NCI-H524 (cell line): Measurements from ENCODE around the gene ZFR2.

Experiments used
- DNase-seq, 2 experiments: peaks; one replicate each; lab custom pipeline; 2025; lab: John Stamatoyannopoulos, UW

The ZFR2 gene

GRCh38 chr19:3785938-3786824, 82.7 kb downstream of the ZFR2 start, which contains the start of gene MATK:
Gene MATK, minus strand, starts transcription at chr19:3786381. Its CDS starts 1,246 bp downstream, at chr19:3785135.
- DNase-seq: no peak

DNA sequence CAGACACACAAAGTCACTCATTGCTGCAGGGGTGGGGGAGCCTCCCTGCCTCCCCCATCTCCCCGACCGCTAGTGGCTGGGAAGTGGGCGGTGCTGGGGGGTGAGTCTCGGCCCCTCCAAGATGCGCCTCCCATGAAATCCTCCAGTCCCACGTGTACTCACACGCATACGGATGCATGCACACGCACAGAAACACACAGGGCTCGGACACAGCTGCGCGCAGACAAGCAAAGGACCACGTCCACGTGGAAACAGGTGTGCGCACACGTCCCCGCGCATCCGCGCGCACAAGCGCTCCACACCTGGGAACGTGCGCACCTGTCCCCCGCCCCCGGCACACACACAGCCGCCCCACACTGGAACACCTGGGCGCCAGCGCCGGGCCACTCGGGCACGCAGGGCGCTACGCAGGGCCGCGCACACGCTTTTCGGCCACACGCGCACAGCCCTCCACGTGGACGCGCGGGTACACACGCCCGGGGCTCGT, 83.3 kb downstream of the ZFR2 start:
- DNase-seq: no peak

DNA sequence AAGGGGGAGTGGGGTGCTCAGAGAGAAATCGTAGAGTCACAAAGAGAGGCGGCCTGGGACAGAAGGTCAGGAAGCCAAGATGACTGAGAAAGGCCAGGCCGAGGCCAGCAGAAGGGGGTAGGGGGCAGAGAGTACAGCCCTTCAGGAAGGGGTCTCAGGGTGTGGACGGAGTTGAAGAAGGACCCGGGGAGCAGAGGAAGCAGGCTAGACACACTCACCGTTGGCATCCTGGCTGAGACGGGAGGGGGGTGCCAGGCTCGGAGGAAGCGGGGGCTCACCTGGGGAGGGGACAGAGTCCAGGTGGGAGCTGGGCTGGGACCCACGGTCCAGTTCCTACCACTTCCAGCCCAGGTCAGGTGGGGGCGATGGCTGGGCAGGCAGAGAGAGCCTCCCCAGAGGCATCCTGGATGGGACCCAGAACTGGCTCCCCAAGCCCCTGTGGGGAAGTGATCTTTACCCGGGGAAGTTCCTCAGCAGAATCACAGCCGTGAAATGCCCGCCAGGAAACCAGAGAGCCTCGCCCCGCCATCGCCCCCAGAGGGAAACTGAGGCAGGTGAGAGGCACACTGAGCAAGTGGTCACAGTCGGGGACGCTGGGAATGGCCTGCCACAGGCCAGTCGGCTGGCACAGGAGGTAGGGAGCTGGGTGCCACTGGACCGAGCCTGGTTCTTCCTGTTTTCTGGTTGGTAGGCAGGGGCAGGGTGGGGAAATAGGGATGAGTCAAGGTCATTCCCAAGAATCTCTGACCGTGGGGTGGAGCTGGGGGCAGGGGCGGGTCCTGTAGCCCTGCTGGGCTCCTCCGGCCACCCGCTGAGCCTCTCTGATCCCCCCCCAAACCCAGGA, 84.0 kb downstream of the ZFR2 start:
- DNase-seq: no peak

- peak in 1 of 2 experiments; percentile 54 for DNase-seq
These were observed 84.9 kb downstream of the ZFR2 start for GRCh38 chr19:3783660-3784584.

GRCh38 chr19:3782903-3783302, 85.9 kb downstream of the ZFR2 start:
- DNase-seq: no peak

GRCh38 chr19:3782330-3782729, 86.5 kb downstream of the ZFR2 start:
- no peak for DNase-seq

- DNase-seq: no peak
These were observed 87.2 kb downstream of the ZFR2 start for GRCh38 chr19:3781603-3782002.

DNA sequence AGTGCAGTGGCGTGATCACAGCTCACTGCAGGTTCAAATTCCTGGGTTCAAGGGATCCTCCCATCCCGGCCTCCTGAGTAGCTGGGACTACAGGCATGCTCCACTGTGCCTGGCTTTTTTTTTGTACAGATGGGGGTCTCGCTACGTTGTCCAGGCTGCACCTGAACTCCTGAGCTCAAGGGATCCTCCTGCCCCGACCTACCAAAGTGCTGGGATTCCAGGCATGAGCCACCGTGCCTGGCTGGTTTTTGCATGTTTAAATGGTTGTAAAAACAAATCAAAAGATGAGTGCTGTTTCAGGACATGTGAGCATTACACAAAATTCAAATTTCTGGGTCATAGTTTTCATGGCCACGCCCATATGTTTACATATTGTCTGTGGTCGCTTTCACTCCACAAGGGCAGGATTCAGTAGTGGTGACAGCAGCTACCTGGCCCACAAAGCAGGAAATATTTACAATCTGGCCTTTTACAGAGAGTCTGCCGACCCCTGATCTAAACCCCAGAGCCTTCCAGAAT, 88.0 kb downstream of the ZFR2 start:
- DNase-seq: no peak

- DNase-seq: no peak
These were observed 89.7 kb downstream of the ZFR2 start for GRCh38 chr19:3778899-3779723.

GRCh38 chr19:3778104-3778867, 90.6 kb downstream of the ZFR2 start:
- DNase-seq: no peak

DNA sequence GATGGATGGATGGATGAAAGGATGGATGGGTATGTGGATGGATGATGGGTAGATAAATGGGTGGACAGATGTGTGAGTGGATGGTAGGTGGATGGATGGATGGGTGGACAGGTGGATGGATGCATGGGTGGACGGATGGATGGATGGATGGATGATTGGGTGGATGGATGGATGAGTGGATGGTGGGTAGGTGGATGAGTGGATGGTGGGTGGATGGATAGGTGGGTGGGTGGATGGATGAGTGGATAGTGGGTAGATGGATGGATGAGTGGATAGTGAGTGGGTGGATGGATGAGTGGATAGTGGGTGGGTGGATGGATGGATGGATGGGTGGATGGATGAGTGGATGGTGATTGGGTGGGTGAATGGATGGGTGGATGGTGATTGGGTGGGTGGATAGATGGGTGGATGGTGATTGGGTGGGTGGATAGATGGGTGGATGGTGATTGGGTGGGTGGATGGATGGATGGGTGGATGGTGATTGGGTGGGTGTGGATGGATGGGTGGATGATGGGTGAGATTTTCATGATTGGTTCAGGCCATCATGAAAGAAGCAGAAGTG, 92.3 kb downstream of the ZFR2 start:
- DNase-seq: no peak

- DNase-seq: no peak
These were observed 93.0 kb downstream of the ZFR2 start for GRCh38 chr19:3775831-3776230.

- DNase-seq: no peak
These were observed 93.5 kb downstream of the ZFR2 start for GRCh38 chr19:3775374-3775711.

GRCh38 chr19:3774621-3775373, 94.0 kb downstream of the ZFR2 start:
- DNase-seq: peak in 1 of 2 experiments; percentile 65

GRCh38 chr19:3773814-3774515, 94.9 kb downstream of the ZFR2 start:
- DNase-seq: no peak

GRCh38 chr19:3771906-3772455, 96.9 kb downstream of the ZFR2 start, which contains the start of gene RAX2:
Gene RAX2, minus strand, starts transcription at chr19:3772228. Its CDS starts 486 bp downstream, at chr19:3771742.
- DNase-seq: peak in 1 of 2 experiments; percentile 44
